Measurements from ENCODE around the gene ABAT. TPM values are rescaled to one million over a fixed set of nuclear protein-coding genes. Genes with fewer than 3 reads are reported as not detected.

The ABAT gene
- total RNA-seq, 2 donors from 2014 or later: 27.0 to 40.2 TPM

DNA sequence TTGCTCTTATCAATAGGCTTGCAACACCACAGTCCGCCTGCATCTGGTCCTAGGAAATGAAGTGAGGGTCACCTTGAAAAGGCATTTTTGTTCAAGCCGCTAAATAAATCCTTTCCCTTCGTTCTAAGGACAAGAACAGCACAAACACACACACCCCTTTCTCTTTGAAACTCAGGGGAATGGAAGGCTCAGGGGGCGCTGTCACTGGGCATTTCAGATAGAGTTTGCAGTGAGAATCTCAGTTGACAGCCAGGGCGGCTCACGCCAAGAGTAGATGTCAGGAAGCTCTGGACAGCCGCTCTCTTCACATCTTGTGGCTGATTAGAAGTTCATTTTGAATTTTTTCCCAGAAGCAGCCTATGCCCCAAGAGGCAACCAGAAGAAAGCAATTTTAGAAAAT is 39.8 kb downstream of the ABAT start:
- TF ChIP-seq, protein P1, sequence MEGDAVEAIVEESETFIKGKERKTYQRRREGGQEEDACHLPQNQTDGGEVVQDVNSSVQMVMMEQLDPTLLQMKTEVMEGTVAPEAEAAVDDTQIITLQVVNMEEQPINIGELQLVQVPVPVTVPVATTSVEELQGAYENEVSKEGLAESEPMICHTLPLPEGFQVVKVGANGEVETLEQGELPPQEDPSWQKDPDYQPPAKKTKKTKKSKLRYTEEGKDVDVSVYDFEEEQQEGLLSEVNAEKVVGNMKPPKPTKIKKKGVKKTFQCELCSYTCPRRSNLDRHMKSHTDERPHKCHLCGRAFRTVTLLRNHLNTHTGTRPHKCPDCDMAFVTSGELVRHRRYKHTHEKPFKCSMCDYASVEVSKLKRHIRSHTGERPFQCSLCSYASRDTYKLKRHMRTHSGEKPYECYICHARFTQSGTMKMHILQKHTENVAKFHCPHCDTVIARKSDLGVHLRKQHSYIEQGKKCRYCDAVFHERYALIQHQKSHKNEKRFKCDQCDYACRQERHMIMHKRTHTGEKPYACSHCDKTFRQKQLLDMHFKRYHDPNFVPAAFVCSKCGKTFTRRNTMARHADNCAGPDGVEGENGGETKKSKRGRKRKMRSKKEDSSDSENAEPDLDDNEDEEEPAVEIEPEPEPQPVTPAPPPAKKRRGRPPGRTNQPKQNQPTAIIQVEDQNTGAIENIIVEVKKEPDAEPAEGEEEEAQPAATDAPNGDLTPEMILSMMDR (IDR thresholded peaks at IDR 0.05): no peak
- no peak for TF ChIP-seq POLR2A (IDR thresholded peaks at IDR 0.05)
- Histone ChIP-seq H3K36me3 (replicated peaks in 1 of 2; ENCODE audit: insufficient read depth in 1 of 2, low read depth in 2 of 2) (no peaks in the 10 kb centered on the region), H3K27me3 (no peaks in the 10 kb centered on the region), H3K27ac (no peak overlapping the region), H3K4me1 (peaks cover 26% of the 10 kb centered on the region), H3K9me3 (no peaks in the 10 kb centered on the region), H3K4me3 (no peak overlapping the region)
- ATAC-seq (no peak), DNase-seq (no peak)
- intact Hi-C loops (cut with DNase I): no loop called here
- WGBS, 2 donors: 78% methylated on average over 7 of the region's 7 CpGs

DNA sequence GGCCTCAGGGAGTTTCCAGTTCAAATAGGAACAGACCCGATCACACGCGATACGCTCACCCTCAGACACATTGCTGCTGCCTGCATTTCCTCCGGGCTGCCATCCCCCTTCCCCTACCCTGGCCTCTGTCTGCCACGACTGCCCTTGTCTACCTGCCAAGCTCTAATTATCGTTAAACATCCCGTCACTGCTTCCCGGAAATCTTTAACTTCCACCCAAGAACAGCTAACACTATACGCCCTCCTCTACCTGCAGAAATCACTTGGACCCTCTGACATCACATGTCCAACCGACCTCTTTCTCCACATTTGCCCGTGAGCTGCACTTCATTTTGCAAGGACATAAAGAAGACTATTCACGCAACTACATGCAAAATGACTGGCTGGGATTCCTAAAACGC is 40.4 kb downstream of the ABAT start:
- intact Hi-C loops (cut with DNase I): no loop called here
- DNase-seq (no peak), ATAC-seq (no peak)
- H3K4me3 ChIP-seq: no peak overlapping the region
- peaks cover 29% of the 10 kb centered on the region for H3K4me1 ChIP-seq
- no peaks in the 10 kb centered on the region for H3K36me3 ChIP-seq (replicated peaks in 1 of 2; ENCODE audit: insufficient read depth in 1 of 2, low read depth in 2 of 2)
- no peak overlapping the region for H3K27ac ChIP-seq
- WGBS, 2 donors: 62 to 67% methylated on average over 14 of the region's 14 CpGs
- TF ChIP-seq, protein P1 (IDR thresholded peaks at IDR 0.05): no peak
- no peak for TF ChIP-seq POLR2A (IDR thresholded peaks at IDR 0.05)
- H3K27me3 ChIP-seq: no peaks in the 10 kb centered on the region
- H3K9me3 ChIP-seq: no peaks in the 10 kb centered on the region

DNA sequence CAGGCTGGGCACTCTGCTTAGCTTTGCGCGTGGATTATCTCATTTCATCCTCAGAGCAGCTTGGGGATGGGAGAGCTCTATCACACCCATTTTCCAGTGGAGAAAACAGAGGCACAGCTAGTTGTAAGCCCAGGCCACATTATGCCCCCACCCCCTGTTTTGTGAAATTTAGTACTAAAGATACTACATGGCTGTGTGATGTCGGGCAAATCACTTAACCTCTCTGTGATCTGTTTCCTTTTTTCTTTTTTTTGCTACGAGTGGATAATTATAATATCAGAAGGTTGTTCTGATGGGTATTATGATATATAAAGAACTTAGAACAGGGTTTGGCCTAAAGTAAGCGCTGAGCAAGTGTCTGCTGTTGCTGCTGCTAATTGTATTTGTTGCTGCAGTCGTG is 41.6 kb downstream of the ABAT start:
- peaks cover 36% of the 10 kb centered on the region for H3K4me1 ChIP-seq
- intact Hi-C loops (cut with DNase I): no loop called here
- H3K9me3 ChIP-seq: no peaks in the 10 kb centered on the region
- WGBS, 2 donors: 91 to 94% methylated on average over 6 of the region's 6 CpGs
- H3K27me3 ChIP-seq: no peaks in the 10 kb centered on the region
- H3K4me3 ChIP-seq: no peak overlapping the region
- no peak for DNase-seq
- no peaks in the 10 kb centered on the region for H3K36me3 ChIP-seq (replicated peaks in 1 of 2; ENCODE audit: insufficient read depth in 1 of 2, low read depth in 2 of 2)
- no peak overlapping the region for H3K27ac ChIP-seq
- ATAC-seq: no peak
- TF ChIP-seq, protein P1 (IDR thresholded peaks at IDR 0.05): no peak
- no peak for TF ChIP-seq POLR2A (IDR thresholded peaks at IDR 0.05)

DNA sequence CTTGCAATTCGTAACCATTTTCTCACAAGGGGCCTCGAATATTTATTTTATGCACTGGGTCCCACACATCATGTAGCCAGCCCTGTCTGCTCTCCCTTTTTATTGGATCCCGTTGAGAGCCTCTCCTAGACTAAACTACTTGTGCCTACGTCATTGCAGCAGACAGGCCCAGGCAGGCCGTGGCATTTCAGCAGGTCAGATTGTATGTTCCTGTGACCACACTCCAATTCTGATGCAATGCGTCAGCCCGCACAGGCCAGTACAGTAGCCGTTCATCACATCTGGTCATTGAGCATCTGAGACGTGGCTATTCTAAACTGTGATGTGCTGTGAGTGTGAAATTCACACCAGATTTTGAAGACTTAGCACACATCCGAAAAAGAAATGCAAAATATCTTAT is 42.2 kb downstream of the ABAT start:
- H3K4me3 ChIP-seq: no peak overlapping the region
- no peaks in the 10 kb centered on the region for H3K9me3 ChIP-seq
- no peak overlapping the region for H3K27ac ChIP-seq
- H3K4me1 ChIP-seq: peaks cover 42% of the 10 kb centered on the region
- no peaks in the 10 kb centered on the region for H3K36me3 ChIP-seq (replicated peaks in 1 of 2; ENCODE audit: insufficient read depth in 1 of 2, low read depth in 2 of 2)
- intact Hi-C loops (cut with DNase I): no loop called here
- ATAC-seq: no peak
- no peak for DNase-seq
- no peak for TF ChIP-seq POLR2A (IDR thresholded peaks at IDR 0.05)
- TF ChIP-seq, protein P1 (IDR thresholded peaks at IDR 0.05): no peak
- no peaks in the 10 kb centered on the region for H3K27me3 ChIP-seq
- WGBS, 2 donors: 88 to 94% methylated on average over 10 of the region's 10 CpGs

DNA sequence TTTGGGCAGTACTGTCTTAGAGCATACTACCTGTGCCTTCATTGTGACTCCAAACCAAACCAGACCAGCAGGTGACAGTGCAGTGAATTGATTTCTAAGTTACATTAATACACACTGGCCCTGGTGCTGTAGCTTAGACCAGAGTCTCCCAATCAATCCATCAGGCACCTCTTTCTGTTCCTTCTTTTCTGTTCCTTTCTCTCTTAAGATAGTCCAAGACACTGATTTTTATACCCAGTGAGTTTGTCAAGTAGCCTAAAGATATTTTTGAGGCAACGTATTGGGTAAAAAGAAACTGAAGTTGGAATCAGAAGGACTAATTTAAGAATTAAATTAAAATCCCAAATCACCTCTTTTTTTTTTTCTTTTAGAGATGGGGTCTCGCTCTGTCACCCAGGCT is 43.1 kb downstream of the ABAT start:
- no peak for DNase-seq
- Histone ChIP-seq H3K4me3 (no peak overlapping the region), H3K9me3 (no peaks in the 10 kb centered on the region), H3K36me3 (replicated peaks in 1 of 2; ENCODE audit: insufficient read depth in 1 of 2, low read depth in 2 of 2) (no peaks in the 10 kb centered on the region), H3K27me3 (no peaks in the 10 kb centered on the region), H3K4me1 (peaks cover 50% of the 10 kb centered on the region), H3K27ac (no peak overlapping the region)
- TF ChIP-seq, protein P1 (IDR thresholded peaks at IDR 0.05): no peak
- TF ChIP-seq POLR2A (IDR thresholded peaks at IDR 0.05): no peak
- intact Hi-C loops (cut with DNase I): no loop called here
- 97 to 100% methylated on average over 2 of the region's 2 CpGs for WGBS, 2 donors
- no peak for ATAC-seq
